Suprapubic skin (tissue), 4 donors: ENCODE results near the gene TPPP2.

Experiments used
- EP300 ChIP-seq: sonication (generic); formaldehyde crosslinking; IDR thresholded peaks from one replicate; pipeline ENCODE4 v1.6.1; 2017; ENCODE audit warnings: antibody characterized with exemption
- POLR2AphosphoS5 ChIP-seq, 3 donors: sonication (generic); formaldehyde crosslinking; IDR thresholded peaks; one replicate each; pipeline ENCODE4 v1.6.1; 2017; ENCODE audit warnings: antibody characterized with exemption in 3 of 3
- TF ChIP-seq, protein P1 (sequence below), 2 donors: fragments of 200-600 bp in 1 of 2; fragments of 450-650 bp in 1 of 2; sonication (generic) in 1 of 2; IDR thresholded peaks; one replicate each; pipeline ENCODE4 v1.5.1; 2016 to 2019; ENCODE audit warnings: antibody characterized with exemption in 2 of 2, mild to moderate bottlenecking in 1 of 2, moderate library complexity in 1 of 2

DNA sequence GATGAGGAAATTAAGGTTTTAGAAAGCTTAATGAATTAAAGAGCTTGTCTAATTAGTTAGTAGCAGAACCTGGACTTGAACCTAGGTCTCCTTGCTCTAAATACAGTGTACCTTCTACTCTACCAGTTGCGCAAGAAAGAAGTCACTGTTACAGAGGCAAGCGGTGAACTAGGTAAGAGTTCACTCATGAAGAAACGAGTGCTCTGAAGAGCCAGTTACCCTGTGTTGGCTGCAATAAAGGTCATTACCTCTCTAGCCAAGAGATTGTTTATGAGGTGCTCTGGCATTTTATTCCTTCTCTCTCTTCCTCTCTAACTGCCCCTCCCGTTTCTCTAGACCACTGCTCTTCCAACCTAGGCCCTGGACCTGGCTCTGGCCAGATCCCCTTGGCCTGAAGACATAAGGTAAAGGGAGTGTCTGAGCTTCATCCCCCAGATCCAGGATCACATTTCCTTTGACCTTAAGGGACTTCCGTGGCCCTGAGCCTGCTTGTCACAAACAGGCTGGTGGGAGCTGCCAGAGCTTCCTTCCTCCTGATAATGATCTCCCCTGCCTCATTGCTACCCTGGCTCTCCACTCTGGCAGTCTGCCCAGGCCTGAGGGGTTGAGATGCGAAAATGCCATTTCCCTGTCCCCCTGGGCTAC, 14.1 kb downstream of the TPPP2 start:
- TF ChIP-seq, protein P1, sequence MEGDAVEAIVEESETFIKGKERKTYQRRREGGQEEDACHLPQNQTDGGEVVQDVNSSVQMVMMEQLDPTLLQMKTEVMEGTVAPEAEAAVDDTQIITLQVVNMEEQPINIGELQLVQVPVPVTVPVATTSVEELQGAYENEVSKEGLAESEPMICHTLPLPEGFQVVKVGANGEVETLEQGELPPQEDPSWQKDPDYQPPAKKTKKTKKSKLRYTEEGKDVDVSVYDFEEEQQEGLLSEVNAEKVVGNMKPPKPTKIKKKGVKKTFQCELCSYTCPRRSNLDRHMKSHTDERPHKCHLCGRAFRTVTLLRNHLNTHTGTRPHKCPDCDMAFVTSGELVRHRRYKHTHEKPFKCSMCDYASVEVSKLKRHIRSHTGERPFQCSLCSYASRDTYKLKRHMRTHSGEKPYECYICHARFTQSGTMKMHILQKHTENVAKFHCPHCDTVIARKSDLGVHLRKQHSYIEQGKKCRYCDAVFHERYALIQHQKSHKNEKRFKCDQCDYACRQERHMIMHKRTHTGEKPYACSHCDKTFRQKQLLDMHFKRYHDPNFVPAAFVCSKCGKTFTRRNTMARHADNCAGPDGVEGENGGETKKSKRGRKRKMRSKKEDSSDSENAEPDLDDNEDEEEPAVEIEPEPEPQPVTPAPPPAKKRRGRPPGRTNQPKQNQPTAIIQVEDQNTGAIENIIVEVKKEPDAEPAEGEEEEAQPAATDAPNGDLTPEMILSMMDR (IDR thresholded peaks at IDR 0.05) = no peak
- TF ChIP-seq POLR2AphosphoS5 (IDR thresholded peaks at IDR 0.05) = no peak
- TF ChIP-seq EP300 = no peak
